H1 (cell line): ENCODE results near the gene GALNT18. TPM values are rescaled to one million over a fixed set of nuclear protein-coding genes. Genes with fewer than 3 reads are reported as not detected.

Experiments used
- CTCF ChIA-PET: fragments of 300-600 bp; sonication (Branson Sonifier 250); formaldehyde crosslinking; loops from one replicate; lab custom pipeline; 2021; ENCODE audit not compliant: partially characterized antibody; lab: Charles Lee
- POLR2A ChIA-PET: fragments of 300-600 bp; sonication (Branson Sonifier 250); formaldehyde crosslinking; loops from one replicate; lab custom pipeline; 2021; ENCODE audit warnings: inconsistent platforms; ENCODE audit not compliant: partially characterized antibody; lab: Charles Lee
- DNase-seq, 2 experiments: peaks; one replicate each; pipeline versions ENCODE4 v3.0.0 to v3.0.0-alpha.2; 2010 to 2022; ENCODE audit warnings: low spot score in 2 of 2, low read depth in 1 of 2, mixed read lengths in 1 of 2
- FAIRE-seq: peaks from 2 replicates; lab custom pipeline; 2011; peaks lifted over from hg19 to GRCh38; lab: Jason Lieb, UNC
- H2AFZ ChIP-seq: 2 replicates; pipeline ENCODE4 v1.8.1; 2012; ENCODE audit warnings: low read length, inconsistent platforms
- H2AK5ac ChIP-seq: 2 replicates; pipeline ENCODE4 v1.6.1; 2013; ENCODE audit warnings: low read depth, low read length
- H2BK120ac ChIP-seq: replicated peaks from 2 replicates; pipeline ENCODE3; 2013; ENCODE audit warnings: low read depth, low read length, inconsistent platforms
- H2BK12ac ChIP-seq: 2 replicates; pipeline ENCODE4 v1.6.1; 2013; ENCODE audit warnings: low read depth, low read length
- H2BK15ac ChIP-seq: 2 replicates; pipeline ENCODE4 v1.6.1; 2013; ENCODE audit warnings: low read length
- H2BK20ac ChIP-seq: 2 replicates; pipeline ENCODE4 v1.6.1; 2013; ENCODE audit warnings: low read length
- H2BK5ac ChIP-seq: 2 replicates; pipeline ENCODE4 v1.6.1; 2013; ENCODE audit warnings: low read depth, low read length
- H3K14ac ChIP-seq: 2 replicates; pipeline ENCODE4 v1.6.1; 2013; ENCODE audit warnings: inconsistent platforms; ENCODE audit not compliant: insufficient read length
- H3K18ac ChIP-seq: 2 replicates; pipeline ENCODE4 v1.6.1; 2013; ENCODE audit warnings: low read length; ENCODE audit errors: extremely low read depth
- H3K23ac ChIP-seq: 2 replicates; pipeline ENCODE4 v1.6.1; 2013; ENCODE audit warnings: inconsistent platforms; ENCODE audit not compliant: insufficient read length
- H3K23me2 ChIP-seq: 2 replicates; pipeline ENCODE4 v1.6.1; 2013; ENCODE audit warnings: low read depth, low read length
- H3K27ac ChIP-seq: 2 replicates; pipeline ENCODE4 v1.6.1; 2011; ENCODE audit warnings: low read depth, low read length, inconsistent platforms
- H3K27me3 ChIP-seq, 4 experiments: replicated peaks in 1 of 4; 1 replicate in 1 of 4; 2 replicates in 3 of 4; pipeline versions ENCODE4 v1.6.1 to v1.8.1; 2011 to 2013; ENCODE audit warnings: low read length in 3 of 4, mild to moderate bottlenecking in 3 of 4, inconsistent platforms in 2 of 4, mixed read lengths in 2 of 4, moderate library complexity in 1 of 4; ENCODE audit not compliant: control insufficient read depth in 3 of 4, insufficient read depth in 3 of 4; ENCODE audit errors: extremely low read depth in 1 of 4
- H3K36me3 ChIP-seq, 4 experiments: 2 replicates each; pipeline versions ENCODE4 v1.6.1 to v1.8.1; 2011 to 2013; ENCODE audit warnings: mild to moderate bottlenecking in 4 of 4, low read length in 3 of 4, moderate library complexity in 2 of 4, control low read depth in 1 of 4, inconsistent platforms in 1 of 4; ENCODE audit not compliant: insufficient read depth in 4 of 4, control insufficient read depth in 2 of 4
- H3K4ac ChIP-seq: replicated peaks from 2 replicates; pipeline ENCODE3; 2013; ENCODE audit warnings: low read length, low read depth, mixed read lengths, inconsistent platforms; ENCODE audit not compliant: insufficient read length
- H3K4me1 ChIP-seq, 4 experiments: replicated peaks in 1 of 4; 1 replicate in 1 of 4; 2 replicates in 3 of 4; pipeline versions ENCODE4 v1.6.1 to v1.8.1; 2011 to 2013; ENCODE audit warnings: low read length in 3 of 4, inconsistent platforms in 2 of 4, mixed read lengths in 1 of 4; ENCODE audit not compliant: insufficient read depth in 4 of 4, control insufficient read depth in 3 of 4
- H3K4me2 ChIP-seq, 2 experiments: 2 replicates each; pipeline versions ENCODE4 v1.6.1 to v1.8.1; 2011 to 2013; ENCODE audit warnings: low read depth in 2 of 2, low read length in 2 of 2, control low read depth in 1 of 2, inconsistent platforms in 1 of 2, mild to moderate bottlenecking in 1 of 2; ENCODE audit not compliant: insufficient read depth in 1 of 2
- H3K4me3 ChIP-seq, 4 experiments: fragments of 200-600, 300-600 bp in 1 of 4; sonication (generic), shearing (Covaris generic), sonication (Bioruptor Twin) in 1 of 4; 2 replicates each; pipeline versions ENCODE4 v1.5.1 to v1.8.1; 2011 to 2016; ENCODE audit warnings: low read length in 4 of 4, low read depth in 3 of 4, control low read depth in 2 of 4, inconsistent platforms in 2 of 4, mild to moderate bottlenecking in 2 of 4, mixed read lengths in 1 of 4, moderate library complexity in 1 of 4; ENCODE audit not compliant: insufficient read depth in 2 of 4; ENCODE audit errors: extremely low read depth in 1 of 4
- H3K56ac ChIP-seq: replicated peaks from 2 replicates; pipeline ENCODE3; 2013; ENCODE audit warnings: low read depth, mild to moderate bottlenecking, mixed read lengths, low read length, inconsistent platforms; ENCODE audit not compliant: insufficient read length
- H3K79me1 ChIP-seq: 2 replicates; pipeline ENCODE4 v1.6.1; 2013; ENCODE audit warnings: low read depth, low read length, control low read depth
- H3K79me2 ChIP-seq, 2 experiments: 2 replicates each; pipeline versions ENCODE4 v1.6.1 to v1.8.1; 2012 to 2013; ENCODE audit warnings: low read length in 2 of 2, mild to moderate bottlenecking in 2 of 2, inconsistent platforms in 1 of 2; ENCODE audit not compliant: insufficient read depth in 2 of 2, control insufficient read depth in 1 of 2
- H3K9ac ChIP-seq, 4 experiments: replicated peaks in 1 of 4; 1 replicate in 1 of 4; 2 replicates in 3 of 4; pipeline versions ENCODE4 v1.6.1 to v1.8.1; 2011 to 2013; ENCODE audit warnings: low read depth in 3 of 4, low read length in 3 of 4, control low read depth in 2 of 4, mild to moderate bottlenecking in 2 of 4, moderate library complexity in 2 of 4, inconsistent platforms in 1 of 4; ENCODE audit errors: extremely low read depth in 1 of 4
- H3K9me3 ChIP-seq, 2 experiments: 2 replicates each; pipeline versions ENCODE4 v1.6.1 to v1.8.1; 2012 to 2013; ENCODE audit warnings: mild to moderate bottlenecking in 2 of 2, moderate library complexity in 2 of 2, control low read depth in 1 of 2, inconsistent platforms in 1 of 2, low read depth in 1 of 2, low read length in 1 of 2, mixed read lengths in 1 of 2; ENCODE audit not compliant: insufficient read depth in 2 of 2
- H4K20me1 ChIP-seq, 2 experiments: replicated peaks in 1 of 2; 2 replicates each; pipeline versions ENCODE3 to v1.8.1; 2011 to 2013; ENCODE audit warnings: inconsistent platforms in 2 of 2, low read length in 2 of 2, mild to moderate bottlenecking in 1 of 2; ENCODE audit not compliant: insufficient read depth in 2 of 2, control insufficient read depth in 1 of 2
- H4K5ac ChIP-seq: 2 replicates; pipeline ENCODE4 v1.6.1; 2013; ENCODE audit warnings: low read length, low read depth, mixed read lengths, inconsistent platforms; ENCODE audit not compliant: insufficient read length
- H4K8ac ChIP-seq: 2 replicates; pipeline ENCODE4 v1.8.0; 2013; ENCODE audit warnings: mild to moderate bottlenecking, moderate library complexity, low read length, inconsistent platforms; ENCODE audit not compliant: insufficient read depth; ENCODE audit errors: extremely low read depth
- H4K91ac ChIP-seq: replicated peaks from 2 replicates; pipeline ENCODE3; 2013; ENCODE audit warnings: low read length, mixed read lengths, inconsistent platforms; ENCODE audit not compliant: insufficient read length
- CBX8 ChIP-seq: fragments of 300-800, 300-1000 bp; sonication (generic); IDR thresholded peaks from 2 replicates; pipeline ENCODE4 v1.7.1; 2016; ENCODE audit warnings: low read depth, low read length, borderline replicate concordance
- GABPA ChIP-seq: IDR thresholded peaks from 2 replicates; pipeline ENCODE4 v1.6.1; 2011; ENCODE audit warnings: mild to moderate bottlenecking, low read length, moderate library complexity, borderline replicate concordance; ENCODE audit not compliant: insufficient read depth
- RAD21 ChIP-seq, 2 experiments: IDR thresholded peaks in 1 of 2; conservative IDR thresholded peaks in 1 of 2; 2 replicates each; pipeline ENCODE4 v1.6.1; 2011; ENCODE audit warnings: low read depth in 2 of 2, low read length in 2 of 2, improper control_type of control experiment in 1 of 2, inconsistent platforms in 1 of 2, mild to moderate bottlenecking in 1 of 2, moderate library complexity in 1 of 2
- WGBS, 2 experiments: shearing (Covaris generic) in 1 of 2; methylation state at CpG; one replicate each; pipeline versions ENCODE4 v1.1.6 to v1.1.7; 2013 to 2015; ENCODE audit warnings: low lambda C conversion rate in 2 of 2, mixed read lengths in 2 of 2, inconsistent platforms in 1 of 2, low coverage in 1 of 2, missing lambda C conversion rate in 1 of 2; ENCODE audit not compliant: insufficient replicate concordance in 2 of 2, insufficient coverage in 1 of 2, insufficient read length in 1 of 2; ENCODE audit errors: extremely low coverage in 1 of 2, missing lambda C conversion rate in 1 of 2; 5-methylcytosine and 5-hydroxymethylcytosine counted together
- polyA plus RNA-seq, 7 experiments: library from polyadenylated mRNA; depleted of rRNA in 3 of 7; stranded (reverse) in 5 of 7; unstranded in 2 of 7; fragments of >200 nt in 5 of 7; fragments of 200-250 nt in 2 of 7; gene quantifications; 1 replicate in 5 of 7; 2 replicates in 1 of 7; 4 replicates in 1 of 7; pipeline versions ENCODE4 v1.2.1 to v1.2.3, GENCODE V29; 2011 to 2013; ENCODE audit warnings: missing spikeins in 2 of 7, mixed read lengths in 2 of 7
- total RNA-seq: library from RNA; stranded (reverse); fragmentation: NEBNext Ultra II Directional; extraction: Animal tissue kit (Norgen Biotek cat#: 25700); gene quantifications from 2 replicates; pipeline ENCODE4 v1.2.1, GENCODE V29; 2021

The GALNT18 gene
- total and polyA plus RNA-seq, 2 of the 8 experiments (the other 6 are each of a cell fraction or from before 2014, with no cell fraction given) = 6.0 to 9.4 TPM

- no peak overlapping the region for H2BK12ac ChIP-seq
- H3K56ac ChIP-seq = no peak overlapping the region
- no peaks in the 10 kb centered on the region for H3K36me3 ChIP-seq
- H3K23me2 ChIP-seq = no peaks in the 10 kb centered on the region
- TF ChIP-seq CBX8 = no peak
- no peak for TF ChIP-seq RAD21 (IDR thresholded peaks at IDR 0.05 in 1 of 2, conservative IDR thresholded peaks at IDR 0.05 in 1 of 2; ENCODE audit: low read depth in 2 of 2, low read length in 2 of 2)
- TF ChIP-seq GABPA = no peak
- peaks cover 4 to 11% (median 7%) of the 10 kb centered on the region in 4 experiments for H3K4me1 ChIP-seq
- no peak for FAIRE-seq
- H3K23ac ChIP-seq = no peak overlapping the region
- CTCF ChIA-PET = interaction anchor here (0.8 to 6.5 kb wide), 12 partner anchors 9 to 503 kb away, joined by 3 to 33 read pairs (median 4); partner anchors contain the start of gene GALNT18
- no peak overlapping the region for H3K4me3 ChIP-seq
- H2AK5ac ChIP-seq = no peak overlapping the region
- no peak overlapping the region for H2BK20ac ChIP-seq
- 83% methylated on average over 3 of the region's 3 CpGs; no CpG with 5 or more reads in 1 of the 2 experiments for WGBS, 2 experiments
- no peak overlapping the region for H2AFZ ChIP-seq
- POLR2A ChIA-PET = no interaction called here
- peaks cover 0 to 2% of the 10 kb centered on the region in 2 experiments; a peak in 1 of 4 replicates for H3K9me3 ChIP-seq
- peak overlapping the region; percentile 16 for H4K91ac ChIP-seq
- H3K27ac ChIP-seq = no peak overlapping the region
- H2BK5ac ChIP-seq = no peak overlapping the region
- H4K20me1 ChIP-seq = no peaks in the 10 kb centered on the region
- no peaks in the 10 kb centered on the region for H3K79me1 ChIP-seq
- H2BK120ac ChIP-seq = no peak overlapping the region
- no peak overlapping the region for H3K9ac ChIP-seq
- H3K14ac ChIP-seq = no peak overlapping the region
- H3K27me3 ChIP-seq = no peaks in the 10 kb centered on the region
- H2BK15ac ChIP-seq = no peak overlapping the region
- no peak overlapping the region for H4K8ac ChIP-seq
- H3K4ac ChIP-seq = no peak overlapping the region
- no peak for DNase-seq
- H3K18ac ChIP-seq = no peak overlapping the region
- H4K5ac ChIP-seq = no peak overlapping the region
- H3K4me2 ChIP-seq = no peak overlapping the region
- H3K79me2 ChIP-seq = no peaks in the 10 kb centered on the region
Observed at GRCh38 chr11:11660363-11660740, 38.5 kb upstream of the GALNT18 start.
